Progenitor cell of endocrine pancreas (in vitro differentiated cells): ENCODE measurements around the gene PIN1. TPM values are rescaled to one million over a fixed set of nuclear protein-coding genes. Genes with fewer than 3 reads are reported as not detected.
"Not testable (repeated sequence)": the region's sequence is repeated elsewhere in the genome, so short reads cannot be mapped to it uniquely, and the experiment has no call there.

Experiments
- DNase-seq: peaks from one replicate; pipeline ENCODE4 v3.0.0; 2021; ENCODE audit warnings: low spot score; ENCODE audit not compliant: unreplicated experiment
- H3K27ac Mint-ChIP-seq: 2 replicates; pipeline ENCODE4 v1.8.0; 2021; ENCODE audit warnings: mild to moderate bottlenecking, moderate library complexity, mixed read lengths
- H3K27me3 Mint-ChIP-seq: 2 replicates; pipeline ENCODE4 v1.8.0; 2021; ENCODE audit warnings: mixed read lengths
- H3K36me3 Mint-ChIP-seq: 2 replicates; pipeline ENCODE4 v1.8.0; 2022; ENCODE audit warnings: mixed read lengths; ENCODE audit not compliant: insufficient read depth
- H3K4me1 Mint-ChIP-seq: 2 replicates; pipeline ENCODE4 v1.8.0; 2021; ENCODE audit warnings: low read depth, mixed read lengths
- H3K4me3 Mint-ChIP-seq: 2 replicates; pipeline ENCODE4 v1.8.0; 2021; ENCODE audit warnings: low read depth, mild to moderate bottlenecking, moderate library complexity, mixed read lengths
- H3K9me3 Mint-ChIP-seq: 2 replicates; pipeline ENCODE4 v1.8.0; 2021; ENCODE audit warnings: low read depth, mixed read lengths
- CTCF ChIP-seq: fragments of 200-600 bp; sonication (generic); IDR thresholded peaks from one replicate; pipeline ENCODE4 v1.5.0; 2021; ENCODE audit warnings: antibody characterized with exemption, mild to moderate bottlenecking; ENCODE audit not compliant: unreplicated experiment
- total RNA-seq: library from RNA; stranded (reverse); gene quantifications from 2 replicates; pipeline ENCODE4 v1.2.1, GENCODE V29; 2021

Gene PIN1
- total RNA-seq, 1 donor from 2014 or later: 90.6 TPM

- no peak overlapping the region for H3K27ac Mint-ChIP-seq
- H3K36me3 Mint-ChIP-seq: peaks cover 23% of the 10 kb centered on the region
Observed at GRCh38 chr19:9842834-9843625, 7.9 kb downstream of the PIN1 start.

GRCh38 chr19:9843626-9844273 lies 8.6 kb downstream of the PIN1 start:
- not testable (repeated sequence) for H3K27me3 Mint-ChIP-seq, H3K27ac Mint-ChIP-seq, DNase-seq, H3K4me3 Mint-ChIP-seq, H3K9me3 Mint-ChIP-seq, H3K4me1 Mint-ChIP-seq
- peaks cover 23% of the 10 kb centered on the region for H3K36me3 Mint-ChIP-seq

More at GRCh38 chr19:9842834-9843625, 7.9 kb downstream of the PIN1 start:
- DNase-seq: no peak
- Mint-ChIP-seq H3K9me3 (no peaks in the 10 kb centered on the region), H3K4me3 (no peak overlapping the region), H3K27me3 (no peaks in the 10 kb centered on the region), H3K4me1 (no peaks in the 10 kb centered on the region)
- no peak for TF ChIP-seq CTCF

- Mint-ChIP-seq H3K27ac (no peak overlapping the region), H3K4me1 (peaks cover 4% of the 10 kb centered on the region), H3K9me3 (no peaks in the 10 kb centered on the region), H3K27me3 (no peaks in the 10 kb centered on the region), H3K4me3 (no peak overlapping the region), H3K36me3 (peaks cover 14% of the 10 kb centered on the region)
- peak; percentile 40 for TF ChIP-seq CTCF
- DNase-seq: no peak
Observed at GRCh38 chr19:9847087-9847671, 12.1 kb downstream of the PIN1 start.

GRCh38 chr19:9848060-9848459 lies 12.9 kb downstream of the PIN1 start:
- DNase-seq: peak; percentile 40
- no peak overlapping the region for H3K27ac Mint-ChIP-seq
- peaks cover 12% of the 10 kb centered on the region for H3K36me3 Mint-ChIP-seq
- H3K4me1 Mint-ChIP-seq: peaks cover 4% of the 10 kb centered on the region
- no peaks in the 10 kb centered on the region for H3K9me3 Mint-ChIP-seq
- H3K4me3 Mint-ChIP-seq: no peak overlapping the region
- TF ChIP-seq CTCF: peak; percentile 59
- H3K27me3 Mint-ChIP-seq: no peaks in the 10 kb centered on the region

GRCh38 chr19:9848762-9849161 lies 13.6 kb downstream of the PIN1 start:
- no peak overlapping the region for H3K27ac Mint-ChIP-seq
- TF ChIP-seq CTCF: no peak
- H3K4me3 Mint-ChIP-seq: no peak overlapping the region

More at GRCh38 chr19:9848762-9849161, 13.6 kb downstream of the PIN1 start:
- H3K9me3 Mint-ChIP-seq: peaks cover 1% of the 10 kb centered on the region
- H3K4me1 Mint-ChIP-seq: peaks cover 10% of the 10 kb centered on the region
- H3K27me3 Mint-ChIP-seq: no peaks in the 10 kb centered on the region
- DNase-seq: no peak
- peaks cover 9% of the 10 kb centered on the region for H3K36me3 Mint-ChIP-seq
